Fibroblast of mammary gland (primary cell): ENCODE results near the gene RANBP3L.

Source experiments
- DNase-seq: peaks from one replicate; pipeline ENCODE4 v3.0.0-alpha.2; 2010; ENCODE audit warnings: low read depth
- H3K4me3 ChIP-seq: 2 replicates; pipeline ENCODE4 v1.5.1; 2011; ENCODE audit warnings: low read depth, mild to moderate bottlenecking, low read length, moderate library complexity; ENCODE audit not compliant: control insufficient read depth
- CTCF ChIP-seq: conservative IDR thresholded peaks from 2 replicates; pipeline ENCODE4 v1.5.1; 2011; ENCODE audit warnings: low read depth, low read length, inconsistent platforms; ENCODE audit not compliant: control insufficient read depth, insufficient read depth

The RANBP3L gene

GRCh38 chr5:36323926-36324781 is 22.5 kb upstream of the RANBP3L start:
- no peak for TF ChIP-seq CTCF
- no peak for DNase-seq

GRCh38 chr5:36312953-36313672 is 11.4 kb upstream of the RANBP3L start:
- H3K4me3 ChIP-seq = no peak overlapping the region
- no peak for TF ChIP-seq CTCF
- no peak for DNase-seq

More at GRCh38 chr5:36323926-36324781, 22.5 kb upstream of the RANBP3L start:
- no peak overlapping the region for H3K4me3 ChIP-seq

GRCh38 chr5:36311956-36312355 is 10.3 kb upstream of the RANBP3L start:
- H3K4me3 ChIP-seq = no peak overlapping the region
- no peak for DNase-seq
- TF ChIP-seq CTCF = no peak

- H3K4me3 ChIP-seq = no peak overlapping the region
- no peak for DNase-seq
- TF ChIP-seq CTCF = no peak
These were observed 8.4 kb upstream of the RANBP3L start for GRCh38 chr5:36310138-36310537.

- DNase-seq = peak; percentile 75
- TF ChIP-seq CTCF = peak; percentile 84
- no peak overlapping the region for H3K4me3 ChIP-seq
These were observed 4.0 kb upstream of the RANBP3L start for GRCh38 chr5:36305571-36306326.

- DNase-seq = no peak
- H3K4me3 ChIP-seq = no peak overlapping the region
- no peak for TF ChIP-seq CTCF
These were observed 2.5 kb upstream of the RANBP3L start for GRCh38 chr5:36304095-36304805.
